ENCODE results near the gene MYH7B. TPM values are rescaled to one million over a fixed set of nuclear protein-coding genes. Genes with fewer than 3 reads are reported as not detected.

The MYH7B gene
- total and polyA plus RNA-seq, 12 donors, result 0.07 to 9.6 (median 0.45) TPM; not detected in 1

- Histone ChIP-seq H3K36me3 (replicated peaks in 1 of 2) (peaks cover 0 to 56% of the 10 kb centered on the region in 2 donors), H3K27me3 (no peaks in the 10 kb centered on the region), H3K9me3 (replicated peaks in 1 of 3) (no peaks in the 10 kb centered on the region), H3K4me1 (replicated peaks in 1 of 2) (peaks cover 13 to 14% of the 10 kb centered on the region in 2 donors), H3K27ac (peak overlapping the region in 4 of 5 donors; percentile 33 to 89 (median 74)), H3K4me3 (no peak overlapping the region)
- TF ChIP-seq CTCF (IDR thresholded peaks at IDR 0.05), result no peak
- no peak for TF ChIP-seq POLR2A (IDR thresholded peaks at IDR 0.05)
- DNase-seq, result peak in 6 of 7 donors; percentile 60 to 79 (median 76)
- intact Hi-C loops (cut with DNase I), result no loop called here
- WGBS, 4 donors, result 69 to 85% (median 76%) methylated on average over 5 of the region's 5 CpGs
Observed at GRCh38 chr20:34922654-34923381, 32.9 kb upstream of the MYH7B start.

- Histone ChIP-seq H3K9me3 (replicated peaks in 1 of 3) (no peaks in the 10 kb centered on the region), H3K4me1 (replicated peaks in 1 of 2) (peaks cover 13 to 14% of the 10 kb centered on the region in 2 donors), H3K36me3 (replicated peaks in 1 of 2) (peaks cover 0 to 62% of the 10 kb centered on the region in 2 donors), H3K27ac (peak overlapping the region in 4 of 5 donors; percentile 33 to 89 (median 74)), H3K4me3 (no peak overlapping the region), H3K27me3 (no peaks in the 10 kb centered on the region)
- WGBS, 4 donors, result 93 to 97% (median 95%) methylated on average over 2 of the region's 2 CpGs
- intact Hi-C loops (cut with DNase I), result no loop called here
- DNase-seq, result no peak
- TF ChIP-seq POLR2A (IDR thresholded peaks at IDR 0.05) (no peak), CTCF (IDR thresholded peaks at IDR 0.05) (no peak)
Observed at GRCh38 chr20:34923414-34923813, 32.3 kb upstream of the MYH7B start.

- WGBS, 4 donors, result 88 to 98% (median 96%) methylated on average over 3 of the region's 3 CpGs
- H3K27me3 ChIP-seq, result no peaks in the 10 kb centered on the region
- H3K4me3 ChIP-seq, result no peak overlapping the region
- peaks cover 13 to 14% of the 10 kb centered on the region in 2 donors for H3K4me1 ChIP-seq (replicated peaks in 1 of 2)
- DNase-seq, result no peak
- no peak for TF ChIP-seq POLR2A (IDR thresholded peaks at IDR 0.05)
- TF ChIP-seq CTCF (IDR thresholded peaks at IDR 0.05), result no peak
- H3K36me3 ChIP-seq (replicated peaks in 1 of 2), result peaks cover 0 to 75% of the 10 kb centered on the region in 2 donors
- intact Hi-C loops (cut with DNase I), result no loop called here
- H3K27ac ChIP-seq, result no peak overlapping the region
- no peaks in the 10 kb centered on the region for H3K9me3 ChIP-seq (replicated peaks in 1 of 3)
Observed at GRCh38 chr20:34925341-34925740, 30.3 kb upstream of the MYH7B start.

GRCh38 chr20:34925981-34926380 lies 29.7 kb upstream of the MYH7B start:
- Histone ChIP-seq H3K27ac (no peak overlapping the region), H3K4me3 (no peak overlapping the region), H3K36me3 (replicated peaks in 1 of 2) (peaks cover 0 to 69% of the 10 kb centered on the region in 2 donors), H3K4me1 (replicated peaks in 1 of 2) (peaks cover 13 to 14% of the 10 kb centered on the region in 2 donors), H3K27me3 (no peaks in the 10 kb centered on the region), H3K9me3 (replicated peaks in 1 of 3) (no peaks in the 10 kb centered on the region)
- TF ChIP-seq POLR2A (IDR thresholded peaks at IDR 0.05), result no peak
- TF ChIP-seq CTCF (IDR thresholded peaks at IDR 0.05), result no peak
- WGBS, 4 donors, result 81 to 100% (median 100%) methylated on average over 1 of the region's 1 CpG
- DNase-seq, result no peak
- intact Hi-C loops (cut with DNase I), result no loop called here
